Trophoblast cell (in vitro differentiated cells and primary cell): ENCODE data around the gene GPR137B.

Experiments
- DNase-seq, 2 donors: peaks; one replicate each; pipeline ENCODE4 v3.0.0-alpha.2; 2016
- H2AFZ ChIP-seq: 2 replicates; pipeline ENCODE4 v1.6.1; 2013; ENCODE audit warnings: low read length, moderate library complexity, mild to moderate bottlenecking; ENCODE audit not compliant: insufficient read depth, poor library complexity
- H2AK5ac ChIP-seq: 2 replicates; pipeline ENCODE4 v1.6.1; 2013; ENCODE audit warnings: mild to moderate bottlenecking, low read length
- H2BK120ac ChIP-seq: 2 replicates; pipeline ENCODE4 v1.6.1; 2013; ENCODE audit warnings: low read length, mild to moderate bottlenecking, moderate library complexity; ENCODE audit not compliant: insufficient read depth, poor library complexity
- H2BK12ac ChIP-seq: 2 replicates; pipeline ENCODE4 v1.6.1; 2013; ENCODE audit warnings: mild to moderate bottlenecking, low read length, moderate library complexity
- H2BK5ac ChIP-seq: 2 replicates; pipeline ENCODE4 v1.6.1; 2013; ENCODE audit warnings: low read length, low read depth, moderate library complexity, mild to moderate bottlenecking; ENCODE audit not compliant: poor library complexity
- H3K14ac ChIP-seq: 2 replicates; pipeline ENCODE4 v1.6.1; 2013; ENCODE audit warnings: mild to moderate bottlenecking, low read length
- H3K18ac ChIP-seq: 2 replicates; pipeline ENCODE4 v1.6.1; 2013; ENCODE audit warnings: mild to moderate bottlenecking, low read length
- H3K23ac ChIP-seq: 2 replicates; pipeline ENCODE4 v1.6.1; 2013; ENCODE audit warnings: low read length
- H3K27ac ChIP-seq: 2 replicates; pipeline ENCODE4 v1.5.1; 2013; ENCODE audit warnings: low read depth, mild to moderate bottlenecking, inconsistent platforms, low read length, moderate library complexity
- H3K27me3 ChIP-seq: 2 replicates; pipeline ENCODE4 v1.6.1; 2013; ENCODE audit warnings: inconsistent platforms, mild to moderate bottlenecking, low read length, moderate library complexity; ENCODE audit not compliant: insufficient read depth
- H3K36me3 ChIP-seq, 2 experiments: 1 replicate in 1 of 2; 2 replicates in 1 of 2; pipeline ENCODE4 v1.6.1; 2013; ENCODE audit warnings: low read length in 2 of 2, mild to moderate bottlenecking in 2 of 2, moderate library complexity in 1 of 2; ENCODE audit not compliant: insufficient read depth in 2 of 2, control insufficient read depth in 1 of 2
- H3K4ac ChIP-seq: 2 replicates; pipeline ENCODE4 v1.6.1; 2013; ENCODE audit warnings: low read depth, mild to moderate bottlenecking, low read length, moderate library complexity
- H3K4me1 ChIP-seq, 2 experiments: 1 replicate in 1 of 2; 2 replicates in 1 of 2; pipeline ENCODE4 v1.6.1; 2013; ENCODE audit warnings: low read length in 2 of 2, mild to moderate bottlenecking in 2 of 2, moderate library complexity in 1 of 2; ENCODE audit not compliant: insufficient read depth in 2 of 2, control insufficient read depth in 1 of 2
- H3K4me2 ChIP-seq: 2 replicates; pipeline ENCODE4 v1.6.1; 2013; ENCODE audit warnings: inconsistent platforms, mild to moderate bottlenecking, low read length, moderate library complexity
- H3K4me3 ChIP-seq: 2 replicates; pipeline ENCODE4 v1.5.1; 2013; ENCODE audit warnings: mild to moderate bottlenecking, low read depth, low read length, inconsistent platforms
- H3K79me1 ChIP-seq: one replicate; pipeline ENCODE4 v1.6.1; 2013; ENCODE audit warnings: low read length
- H3K79me2 ChIP-seq: 2 replicates; pipeline ENCODE4 v1.6.1; 2013; ENCODE audit warnings: low read length, mild to moderate bottlenecking; ENCODE audit not compliant: control insufficient read depth, insufficient read depth, poor library complexity
- H3K9ac ChIP-seq: 2 replicates; pipeline ENCODE4 v1.6.1; 2013; ENCODE audit warnings: mild to moderate bottlenecking, low read length
- H3K9me3 ChIP-seq: 2 replicates; pipeline ENCODE4 v1.6.1; 2013; ENCODE audit warnings: low read depth, mild to moderate bottlenecking, control low read depth, inconsistent platforms, low read length; ENCODE audit not compliant: insufficient read depth
- H4K12ac ChIP-seq: 2 replicates; pipeline ENCODE4 v1.6.1; 2013; ENCODE audit warnings: low read depth, mild to moderate bottlenecking, low read length, moderate library complexity
- H4K8ac ChIP-seq: 2 replicates; pipeline ENCODE4 v1.6.1; 2013; ENCODE audit warnings: low read depth, mild to moderate bottlenecking, low read length, moderate library complexity
- H4K91ac ChIP-seq: one replicate; pipeline ENCODE4 v1.6.1; 2013; ENCODE audit warnings: low read depth, mild to moderate bottlenecking, low read length, moderate library complexity
- WGBS: extraction: QIAGEN DNeasy Blood & Tissue Kit; methylation state at CpG from one replicate; pipeline ENCODE4 v1.1.7; 2013; ENCODE audit warnings: missing lambda C conversion rate; ENCODE audit not compliant: insufficient read length, insufficient coverage; ENCODE audit errors: extremely low coverage; 5-methylcytosine and 5-hydroxymethylcytosine counted together

GPR137B gene

GRCh38 chr1:236113324-236114032, 28.9 kb upstream of the GPR137B start:
- Histone ChIP-seq H3K14ac (no peak overlapping the region), H4K8ac (no peak overlapping the region), H3K79me2 (no peaks in the 10 kb centered on the region), H3K4me1 (no peaks in the 10 kb centered on the region), H3K36me3 (no peaks in the 10 kb centered on the region), H3K4me3 (no peak overlapping the region), H2BK120ac (no peak overlapping the region), H2BK12ac (no peak overlapping the region), H3K9ac (no peak overlapping the region), H4K12ac (no peak overlapping the region), H2BK5ac (no peak overlapping the region), H3K27ac (no peak overlapping the region), H3K9me3 (peaks cover 2% of the 10 kb centered on the region), H3K4ac (no peak overlapping the region), H3K4me2 (no peak overlapping the region), H4K91ac (no peak overlapping the region), H2AFZ (no peak overlapping the region), H2AK5ac (no peak overlapping the region), H3K79me1 (no peaks in the 10 kb centered on the region), H3K18ac (no peak overlapping the region), H3K27me3 (no peaks in the 10 kb centered on the region), H3K23ac (no peak overlapping the region)
- WGBS: no CpG with 5 or more reads among the region's 15 CpGs
- no peak for DNase-seq

DNA sequence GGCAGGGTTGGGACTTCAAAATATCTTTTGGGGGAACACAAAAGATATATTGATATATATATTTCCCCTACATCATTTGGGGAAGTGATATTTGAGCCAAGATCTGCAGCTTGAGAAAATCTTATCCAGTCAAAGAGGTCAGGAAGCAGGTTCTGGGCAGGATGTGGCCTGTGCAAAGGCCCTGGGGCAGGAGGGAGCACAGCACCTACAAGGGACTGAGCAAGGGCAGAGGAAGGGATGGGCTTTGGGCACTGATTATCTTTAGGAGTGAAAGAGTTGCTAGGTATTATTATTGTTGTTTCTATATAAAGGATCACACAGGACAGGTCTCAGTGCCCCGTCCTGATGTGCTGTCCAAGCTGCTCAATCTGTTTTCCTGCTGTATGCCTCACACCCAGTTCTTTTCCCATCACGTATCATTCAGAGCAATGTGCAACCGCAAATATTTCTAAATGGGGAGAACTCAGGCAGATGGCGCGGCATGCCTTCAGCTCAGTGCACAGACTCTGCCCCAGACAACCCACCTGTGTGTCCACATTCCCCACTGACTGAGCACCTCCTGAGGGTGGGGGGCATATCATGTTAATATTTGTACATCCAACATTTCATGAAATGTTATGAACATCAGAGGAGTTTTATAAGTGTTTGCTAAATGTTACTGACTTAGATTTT, 28.1 kb upstream of the GPR137B start:
- H3K9ac ChIP-seq: no peak overlapping the region

GRCh38 chr1:236117710-236118109, 24.6 kb upstream of the GPR137B start:
- Histone ChIP-seq H3K4me1 (no peaks in the 10 kb centered on the region), H2AFZ (no peak overlapping the region), H3K18ac (no peak overlapping the region), H3K14ac (no peak overlapping the region), H3K36me3 (no peaks in the 10 kb centered on the region), H2BK12ac (no peak overlapping the region), H3K79me2 (no peaks in the 10 kb centered on the region), H3K79me1 (no peaks in the 10 kb centered on the region), H2BK120ac (no peak overlapping the region), H2BK5ac (no peak overlapping the region), H3K9ac (no peak overlapping the region), H4K91ac (no peak overlapping the region), H4K12ac (no peak overlapping the region), H3K27ac (no peak overlapping the region), H3K4me3 (no peak overlapping the region), H3K4me2 (no peak overlapping the region), H3K9me3 (no peaks in the 10 kb centered on the region), H2AK5ac (no peak overlapping the region), H3K4ac (no peak overlapping the region), H3K27me3 (no peaks in the 10 kb centered on the region), H3K23ac (no peak overlapping the region), H4K8ac (no peak overlapping the region)
- no CpG with 5 or more reads among the region's 8 CpGs for WGBS
- DNase-seq: no peak

More for the DNA sequence above, 28.1 kb upstream of the GPR137B start:
- H3K4me3 ChIP-seq: no peak overlapping the region
- H2BK120ac ChIP-seq: no peak overlapping the region
- H3K79me1 ChIP-seq: no peaks in the 10 kb centered on the region
- no peak for DNase-seq
- no peak overlapping the region for H2AFZ ChIP-seq
- H3K18ac ChIP-seq: no peak overlapping the region
- H3K14ac ChIP-seq: no peak overlapping the region
- peaks cover 2% of the 10 kb centered on the region for H3K9me3 ChIP-seq
- no CpG with 5 or more reads among the region's 5 CpGs for WGBS
- no peaks in the 10 kb centered on the region for H3K79me2 ChIP-seq
- H3K27me3 ChIP-seq: no peaks in the 10 kb centered on the region
- H3K4ac ChIP-seq: no peak overlapping the region
- H3K4me1 ChIP-seq: no peaks in the 10 kb centered on the region
- no peak overlapping the region for H3K4me2 ChIP-seq
- H2BK12ac ChIP-seq: no peak overlapping the region
- no peak overlapping the region for H4K91ac ChIP-seq
- H2BK5ac ChIP-seq: no peak overlapping the region
- no peak overlapping the region for H2AK5ac ChIP-seq
- no peak overlapping the region for H4K12ac ChIP-seq
- H3K23ac ChIP-seq: no peak overlapping the region
- H3K27ac ChIP-seq: no peak overlapping the region
- H3K36me3 ChIP-seq: no peaks in the 10 kb centered on the region
- no peak overlapping the region for H4K8ac ChIP-seq

GRCh38 chr1:236119943-236120484, 22.3 kb upstream of the GPR137B start:
- Histone ChIP-seq H2BK12ac (no peak overlapping the region), H3K27me3 (no peaks in the 10 kb centered on the region), H3K23ac (no peak overlapping the region), H3K36me3 (no peaks in the 10 kb centered on the region), H2AFZ (no peak overlapping the region), H3K9ac (no peak overlapping the region), H3K79me2 (no peaks in the 10 kb centered on the region), H2BK5ac (no peak overlapping the region), H3K9me3 (no peaks in the 10 kb centered on the region), H3K79me1 (no peaks in the 10 kb centered on the region), H3K14ac (no peak overlapping the region), H3K4me1 (no peaks in the 10 kb centered on the region), H3K18ac (no peak overlapping the region), H3K4me2 (no peak overlapping the region), H4K8ac (no peak overlapping the region), H4K12ac (no peak overlapping the region), H2AK5ac (no peak overlapping the region), H3K4ac (no peak overlapping the region), H2BK120ac (no peak overlapping the region), H3K4me3 (no peak overlapping the region), H3K27ac (no peak overlapping the region), H4K91ac (no peak overlapping the region)
- DNase-seq: no peak
- no CpG with 5 or more reads among the region's 12 CpGs for WGBS
